OCI-LY1 (cell line): ENCODE measurements around the gene BTBD9.

Source experiments
- H2AFZ ChIP-seq: fragments of 200-600 bp; sonication (generic), shearing (Covaris generic); 2 replicates; pipeline ENCODE4 v1.6.0; 2014; ENCODE audit warnings: antibody characterized with exemption, mild to moderate bottlenecking, low read length
- H3F3A ChIP-seq: fragments of 200-600 bp; sonication (generic), shearing (Covaris generic); 2 replicates; pipeline ENCODE4 v1.6.0; 2014; ENCODE audit warnings: mild to moderate bottlenecking, antibody characterized with exemption, low read length, moderate library complexity; ENCODE audit not compliant: insufficient read depth
- H3K27ac ChIP-seq: fragments of 200-600 bp; sonication (generic); 2 replicates; pipeline ENCODE4 v1.5.1; 2014; ENCODE audit warnings: low read length, mixed run types, mild to moderate bottlenecking, low read depth; ENCODE audit not compliant: poor library complexity, severe bottlenecking
- H3K27me3 ChIP-seq: fragments of 200-600 bp; sonication (generic); 2 replicates; pipeline ENCODE4 v1.6.0; 2014; ENCODE audit warnings: antibody characterized with exemption, mild to moderate bottlenecking, low read length, moderate library complexity; ENCODE audit not compliant: insufficient read depth
- H3K36me3 ChIP-seq: fragments of 200-600 bp; sonication (generic); 2 replicates; pipeline ENCODE4 v1.6.1; 2014; ENCODE audit warnings: mild to moderate bottlenecking, antibody characterized with exemption, low read length, moderate library complexity, mixed read lengths; ENCODE audit not compliant: insufficient read depth
- H3K4me1 ChIP-seq: fragments of 200-600 bp; sonication (generic); 2 replicates; pipeline ENCODE4 v1.5.1; 2014; ENCODE audit warnings: mild to moderate bottlenecking, low read length, moderate library complexity; ENCODE audit not compliant: insufficient read depth, severe bottlenecking
- H3K4me2 ChIP-seq: fragments of 200-600 bp; sonication (generic), shearing (Covaris generic); 2 replicates; pipeline ENCODE4 v1.6.1; 2014; ENCODE audit warnings: low read length
- H3K4me3 ChIP-seq: fragments of 200-600 bp; sonication (generic); 2 replicates; pipeline ENCODE4 v1.5.1; 2014; ENCODE audit warnings: low read length, low read depth, mild to moderate bottlenecking, mixed read lengths; ENCODE audit not compliant: poor library complexity, severe bottlenecking
- H3K79me2 ChIP-seq: fragments of 200-600 bp; shearing (Covaris generic); 2 replicates; pipeline ENCODE4 v1.6.1; 2016; ENCODE audit warnings: mixed run types, low read length, mixed read lengths; ENCODE audit not compliant: insufficient read depth
- H3K9ac ChIP-seq: fragments of 200-600 bp; sonication (generic), shearing (Covaris generic); 2 replicates; pipeline ENCODE4 v1.6.1; 2014; ENCODE audit warnings: mild to moderate bottlenecking, low read length, mixed read lengths
- H3K9me2 ChIP-seq: fragments of 200-600 bp; sonication (generic), shearing (Covaris generic); 2 replicates; pipeline ENCODE4 v1.6.1; 2014; ENCODE audit warnings: low read depth, mild to moderate bottlenecking, low read length, mixed read lengths
- H3K9me3 ChIP-seq: fragments of 200-600 bp; shearing (Covaris generic); 2 replicates; pipeline ENCODE4 v1.6.1; 2014; ENCODE audit warnings: low read length, mixed read lengths
- H4K20me1 ChIP-seq: fragments of 200-600 bp; sonication (generic), shearing (Covaris generic); 2 replicates; pipeline ENCODE4 v1.6.0; 2016; ENCODE audit warnings: mild to moderate bottlenecking, low read length; ENCODE audit not compliant: insufficient read depth
- CTCF ChIP-seq: fragments of 200-600 bp; sonication (generic), shearing (Covaris generic); IDR thresholded peaks from 2 replicates; pipeline ENCODE4 v1.5.1; 2017; ENCODE audit warnings: mild to moderate bottlenecking, antibody characterized with exemption, low read length, moderate library complexity, mixed read lengths
- EZH2 ChIP-seq: fragments of 200-600 bp; sonication (generic), shearing (Covaris generic); IDR thresholded peaks from 2 replicates; pipeline ENCODE4 v1.8.0; 2017; ENCODE audit warnings: borderline replicate concordance, mixed run types, mild to moderate bottlenecking, antibody characterized with exemption, low read length, moderate library complexity, mixed read lengths

BTBD9 gene

GRCh38 chr6:38436726-38437465 lies 202.8 kb downstream of the BTBD9 start:
- TF ChIP-seq CTCF, result no peak
- no peak for TF ChIP-seq EZH2
- H4K20me1 ChIP-seq, result no peaks in the 10 kb centered on the region
- H3K4me2 ChIP-seq, result no peak overlapping the region

GRCh38 chr6:38435330-38435729 lies 204.4 kb downstream of the BTBD9 start:
- no peaks in the 10 kb centered on the region for H3K27me3 ChIP-seq
- no peak overlapping the region for H3K4me3 ChIP-seq

More at GRCh38 chr6:38436726-38437465, 202.8 kb downstream of the BTBD9 start:
- Histone ChIP-seq H3K79me2 (no peaks in the 10 kb centered on the region), H3F3A (no peaks in the 10 kb centered on the region), H3K4me3 (no peak overlapping the region), H2AFZ (no peak overlapping the region), H3K36me3 (no peaks in the 10 kb centered on the region), H3K4me1 (no peaks in the 10 kb centered on the region), H3K9ac (no peak overlapping the region), H3K27me3 (no peaks in the 10 kb centered on the region), H3K9me2 (no peaks in the 10 kb centered on the region), H3K9me3 (no peaks in the 10 kb centered on the region), H3K27ac (no peak overlapping the region)

GRCh38 chr6:38434051-38434450 lies 205.7 kb downstream of the BTBD9 start:
- Histone ChIP-seq H2AFZ (no peak overlapping the region), H3K36me3 (no peaks in the 10 kb centered on the region), H3K79me2 (no peaks in the 10 kb centered on the region), H3K4me2 (no peak overlapping the region), H3F3A (no peaks in the 10 kb centered on the region), H3K27me3 (no peaks in the 10 kb centered on the region), H3K27ac (no peak overlapping the region), H3K9me3 (no peaks in the 10 kb centered on the region), H4K20me1 (no peaks in the 10 kb centered on the region), H3K4me3 (no peak overlapping the region), H3K4me1 (no peaks in the 10 kb centered on the region), H3K9me2 (no peaks in the 10 kb centered on the region), H3K9ac (no peak overlapping the region)
- no peak for TF ChIP-seq CTCF

More at GRCh38 chr6:38435330-38435729, 204.4 kb downstream of the BTBD9 start:
- H3K9me3 ChIP-seq, result no peaks in the 10 kb centered on the region
- H3F3A ChIP-seq, result no peaks in the 10 kb centered on the region
- H3K9ac ChIP-seq, result no peak overlapping the region
- no peaks in the 10 kb centered on the region for H3K79me2 ChIP-seq
- no peaks in the 10 kb centered on the region for H3K4me1 ChIP-seq
- H3K4me2 ChIP-seq, result no peak overlapping the region
- no peak overlapping the region for H3K27ac ChIP-seq
- H2AFZ ChIP-seq, result no peak overlapping the region
- no peaks in the 10 kb centered on the region for H3K36me3 ChIP-seq
- H3K9me2 ChIP-seq, result no peaks in the 10 kb centered on the region
- no peak for TF ChIP-seq CTCF
- no peak for TF ChIP-seq EZH2
- no peaks in the 10 kb centered on the region for H4K20me1 ChIP-seq
